H9 (cell line): Measurements from ENCODE around the gene SATB2. TPM values are rescaled to one million over a fixed set of nuclear protein-coding genes. Genes with fewer than 3 reads are reported as not detected.

Experiments used
- DNase-seq: peaks from one replicate; pipeline ENCODE4 v3.0.0-alpha.2; 2017
- H2AFZ ChIP-seq: one replicate; pipeline ENCODE4 v1.6.1; 2013; ENCODE audit warnings: mild to moderate bottlenecking, low read length, control low read depth, moderate library complexity
- H2AK5ac ChIP-seq: 2 replicates; pipeline ENCODE4 v1.6.1; 2013; ENCODE audit warnings: low read length, control low read depth, mixed read lengths; ENCODE audit not compliant: insufficient read length
- H2BK120ac ChIP-seq: one replicate; pipeline ENCODE4 v1.6.1; 2013; ENCODE audit warnings: low read depth, mild to moderate bottlenecking, low read length, control low read depth, inconsistent platforms; ENCODE audit not compliant: poor library complexity, severe bottlenecking
- H2BK12ac ChIP-seq: 2 replicates; pipeline ENCODE4 v1.6.1; 2013; ENCODE audit warnings: low read length, control low read depth, mixed read lengths, low read depth; ENCODE audit not compliant: insufficient read length
- H2BK15ac ChIP-seq: 2 replicates; pipeline ENCODE4 v1.6.1; 2013; ENCODE audit warnings: low read depth, low read length, control low read depth
- H2BK20ac ChIP-seq: one replicate; pipeline ENCODE4 v1.6.1; 2013; ENCODE audit warnings: low read depth, mild to moderate bottlenecking, low read length, control low read depth, inconsistent platforms; ENCODE audit not compliant: poor library complexity, severe bottlenecking
- H2BK5ac ChIP-seq: 2 replicates; pipeline ENCODE4 v1.6.1; 2013; ENCODE audit warnings: low read length, control low read depth, mixed read lengths; ENCODE audit not compliant: insufficient read length
- H3K14ac ChIP-seq: 2 replicates; pipeline ENCODE4 v1.6.1; 2013; ENCODE audit warnings: low read length, control low read depth; ENCODE audit not compliant: insufficient read depth
- H3K18ac ChIP-seq: 2 replicates; pipeline ENCODE4 v1.6.1; 2013; ENCODE audit warnings: low read depth, mild to moderate bottlenecking, mixed read lengths, low read length, control low read depth; ENCODE audit not compliant: insufficient read length
- H3K23ac ChIP-seq: 2 replicates; pipeline ENCODE4 v1.6.1; 2013; ENCODE audit warnings: low read length, control low read depth, mixed read lengths, low read depth; ENCODE audit not compliant: insufficient read length
- H3K23me2 ChIP-seq: 2 replicates; pipeline ENCODE4 v1.6.1; 2013; ENCODE audit warnings: low read depth, mild to moderate bottlenecking, mixed read lengths, low read length, control low read depth; ENCODE audit not compliant: insufficient read length, poor library complexity, severe bottlenecking
- H3K27ac ChIP-seq: 2 replicates; pipeline ENCODE4 v1.5.1; 2013; ENCODE audit warnings: low read length, control low read depth, mixed read lengths, low read depth; ENCODE audit not compliant: insufficient read length
- H3K27me3 ChIP-seq: 2 replicates; pipeline ENCODE4 v1.6.1; 2013; ENCODE audit warnings: low read length, control low read depth, inconsistent platforms; ENCODE audit not compliant: insufficient read depth
- H3K4ac ChIP-seq: 2 replicates; pipeline ENCODE4 v1.6.1; 2013; ENCODE audit warnings: low read depth, mild to moderate bottlenecking, control low read depth, inconsistent platforms, low read length, moderate library complexity
- H3K4me1 ChIP-seq: 2 replicates; pipeline ENCODE4 v1.6.1; 2013; ENCODE audit warnings: low read length, control low read depth, inconsistent platforms; ENCODE audit not compliant: insufficient read depth
- H3K4me2 ChIP-seq: 2 replicates; pipeline ENCODE4 v1.6.1; 2013; ENCODE audit warnings: low read length, control low read depth, mixed read lengths; ENCODE audit not compliant: insufficient read length, insufficient read depth
- H3K56ac ChIP-seq: 2 replicates; pipeline ENCODE4 v1.6.1; 2013; ENCODE audit warnings: low read depth, mild to moderate bottlenecking, mixed read lengths, low read length, control low read depth; ENCODE audit not compliant: insufficient read length
- H3K79me1 ChIP-seq: 2 replicates; pipeline ENCODE4 v1.6.1; 2013; ENCODE audit warnings: low read depth, mild to moderate bottlenecking, moderate library complexity, low read length, control low read depth, inconsistent platforms; ENCODE audit not compliant: insufficient read depth, poor library complexity, severe bottlenecking
- H3K79me2 ChIP-seq: 2 replicates; pipeline ENCODE4 v1.6.1; 2013; ENCODE audit warnings: low read length, control low read depth, inconsistent platforms; ENCODE audit not compliant: insufficient read depth
- H3K9ac ChIP-seq: 2 replicates; pipeline ENCODE4 v1.6.1; 2013; ENCODE audit warnings: low read length, control low read depth, mixed read lengths; ENCODE audit not compliant: insufficient read length; ENCODE audit errors: extremely low read depth
- H3K9me3 ChIP-seq: one replicate; pipeline ENCODE4 v1.6.1; 2013; ENCODE audit warnings: low read depth, low read length, inconsistent platforms; ENCODE audit not compliant: control insufficient read depth
- H3T11ph ChIP-seq: one replicate; pipeline ENCODE4 v1.6.1; 2013; ENCODE audit warnings: mild to moderate bottlenecking, low read length, control low read depth, inconsistent platforms
- H4K20me1 ChIP-seq: one replicate; pipeline ENCODE4 v1.6.1; 2013; ENCODE audit not compliant: control insufficient read depth, insufficient read length, insufficient read depth
- H4K5ac ChIP-seq: 2 replicates; pipeline ENCODE4 v1.6.1; 2013; ENCODE audit warnings: low read depth, mild to moderate bottlenecking, mixed read lengths, low read length, control low read depth; ENCODE audit not compliant: insufficient read length
- H4K8ac ChIP-seq: replicated peaks from 2 replicates; pipeline ENCODE4 v1.6.1; 2013; ENCODE audit warnings: low read length, control low read depth, mixed read lengths, low read depth; ENCODE audit not compliant: insufficient read length
- H4K91ac ChIP-seq: 2 replicates; pipeline ENCODE4 v1.6.1; 2013; ENCODE audit warnings: low read depth, mild to moderate bottlenecking, moderate library complexity, mixed read lengths, low read length, control low read depth; ENCODE audit not compliant: insufficient read length
- H3K27ac Mint-ChIP-seq, 3 experiments: 2 replicates in 2 of 3; 3 replicates in 1 of 3; pipeline ENCODE4 v1.8.0; 2020 to 2021; ENCODE audit warnings: mixed read lengths in 3 of 3, mild to moderate bottlenecking in 1 of 3, moderate library complexity in 1 of 3
- H3K27me3 Mint-ChIP-seq: 2 replicates; pipeline ENCODE4 v1.8.0; 2021; ENCODE audit warnings: low read depth, mild to moderate bottlenecking, moderate library complexity, mixed read lengths
- H3K36me3 Mint-ChIP-seq, 3 experiments: 2 replicates in 2 of 3; 3 replicates in 1 of 3; pipeline ENCODE4 v1.8.0; 2020 to 2021; ENCODE audit warnings: low read depth in 3 of 3, mixed read lengths in 3 of 3; ENCODE audit not compliant: insufficient read depth in 1 of 3
- H3K4me1 Mint-ChIP-seq, 2 experiments: 2 replicates each; pipeline ENCODE4 v1.8.0; 2020; ENCODE audit warnings: mixed read lengths in 2 of 2
- H3K4me3 Mint-ChIP-seq, 2 experiments: 2 replicates in 1 of 2; 3 replicates in 1 of 2; pipeline ENCODE4 v1.8.0; 2020 to 2021; ENCODE audit warnings: mild to moderate bottlenecking in 2 of 2, mixed read lengths in 2 of 2, moderate library complexity in 1 of 2
- H3K9me3 Mint-ChIP-seq, 2 experiments: 2 replicates in 1 of 2; 3 replicates in 1 of 2; pipeline ENCODE4 v1.8.0; 2020; ENCODE audit warnings: mild to moderate bottlenecking in 2 of 2, mixed read lengths in 2 of 2, moderate library complexity in 1 of 2
- CTCF ChIP-seq: fragments of 200-600 bp; sonication (generic); conservative IDR thresholded peaks from 3 replicates; pipeline ENCODE4 v1.8.0; 2021; ENCODE audit warnings: antibody characterized with exemption, mild to moderate bottlenecking
- WGBS: extraction: QIAGEN DNeasy Blood & Tissue Kit; methylation state at CpG from one replicate; pipeline ENCODE4 v1.1.7; 2013; ENCODE audit warnings: missing lambda C conversion rate, low lambda C conversion rate, mixed read lengths; ENCODE audit not compliant: insufficient read length; ENCODE audit errors: extremely low coverage; 5-methylcytosine and 5-hydroxymethylcytosine counted together
- total RNA-seq: library from RNA; stranded (reverse); gene quantifications from 2 replicates; pipeline ENCODE4 v1.2.1, GENCODE V29; 2021

Gene SATB2
- total RNA-seq, 1 experiment from 2014 or later, result 23.8 TPM

DNA sequence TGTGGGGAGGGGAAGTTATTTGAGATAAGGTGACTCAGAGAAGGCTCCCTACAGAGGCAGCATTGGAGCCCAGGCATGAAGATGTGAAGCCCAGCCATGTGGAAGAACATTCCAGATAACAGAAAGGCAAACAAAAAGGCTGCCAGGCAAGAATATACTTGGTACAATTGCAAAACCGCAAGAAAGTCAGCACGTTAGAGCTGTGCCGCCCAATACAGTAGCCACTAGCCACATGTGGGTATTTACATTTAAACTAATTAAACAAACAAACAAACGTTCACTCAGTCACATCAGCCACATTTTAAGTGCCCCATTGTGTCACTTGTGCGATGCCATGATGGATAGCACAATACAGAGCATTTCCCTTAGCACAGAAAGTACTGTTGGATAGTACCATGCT lies 179.6 kb downstream of the SATB2 start:
- no peak overlapping the region for H4K8ac ChIP-seq
- no peak overlapping the region for H4K5ac ChIP-seq
- no peak overlapping the region for H2AFZ ChIP-seq
- H3K23ac ChIP-seq, result no peak overlapping the region
- no peak overlapping the region for H3K27ac ChIP-seq
- no peak overlapping the region for H3K4me2 ChIP-seq
- Mint-ChIP-seq H3K36me3 (peaks cover 7 to 29% (median 7%) of the 10 kb centered on the region in 3 experiments; a peak in 6 of 7 replicates), H3K27ac (no peak overlapping the region), H3K27me3 (no peaks in the 10 kb centered on the region), H3K9me3 (peaks cover 4 to 11% of the 10 kb centered on the region in 2 experiments; a peak in 4 of 5 replicates), H3K4me1 (peaks cover 0 to 6% of the 10 kb centered on the region in 2 experiments; a peak in 1 of 4 replicates), H3K4me3 (no peak overlapping the region)
- no peaks in the 10 kb centered on the region for H3K79me1 ChIP-seq
- no peak overlapping the region for H3K18ac ChIP-seq
- no peaks in the 10 kb centered on the region for H3K79me2 ChIP-seq
- no peaks in the 10 kb centered on the region; the same call in 1 of the 2 replicates for H3K27me3 ChIP-seq
- no peak overlapping the region for H3K9ac ChIP-seq
- no peak overlapping the region for H2BK5ac ChIP-seq
- no peak overlapping the region for H3T11ph ChIP-seq
- no peaks in the 10 kb centered on the region for H3K23me2 ChIP-seq
- no peak overlapping the region for H2AK5ac ChIP-seq
- H2BK120ac ChIP-seq, result no peak overlapping the region
- no peak overlapping the region for H3K4ac ChIP-seq
- H4K20me1 ChIP-seq, result no peaks in the 10 kb centered on the region
- DNase-seq, result no peak
- H3K9me3 ChIP-seq, result no peaks in the 10 kb centered on the region
- no peak overlapping the region for H4K91ac ChIP-seq
- no peak overlapping the region for H3K14ac ChIP-seq
- no peaks in the 10 kb centered on the region; the same call in 1 of the 2 replicates for H3K4me1 ChIP-seq
- no peak overlapping the region for H3K56ac ChIP-seq
- no peak overlapping the region for H2BK12ac ChIP-seq
- no peak overlapping the region for H2BK15ac ChIP-seq
- no CpG with 5 or more reads among the region's 5 CpGs for WGBS
- TF ChIP-seq CTCF, result no peak
- no peak overlapping the region for H2BK20ac ChIP-seq
